ENCODE measurements around the gene MAGI2.

DNA sequence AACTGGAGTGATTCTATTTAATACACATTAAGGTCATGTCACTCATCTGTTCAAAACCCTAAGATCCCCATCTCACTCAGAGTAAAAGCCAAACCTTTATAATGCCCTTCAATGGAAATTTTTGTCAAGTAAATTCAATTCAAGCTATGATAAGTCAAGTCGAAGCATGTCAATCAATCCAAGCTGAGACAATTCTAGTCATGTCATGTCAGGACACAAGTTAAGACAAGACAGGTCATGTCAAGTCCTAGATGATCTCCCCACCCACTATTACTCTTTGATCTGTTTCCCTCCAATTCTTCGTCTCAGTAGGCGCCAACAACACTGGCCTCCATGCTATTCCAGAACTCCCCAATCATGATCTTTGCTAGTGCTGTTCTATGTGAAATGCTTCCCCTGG, 141.4 kb downstream of the MAGI2 start:
- no peak for TF ChIP-seq POLR2AphosphoS5 (IDR thresholded peaks at IDR 0.05; ENCODE audit: low read depth, low read length)
- no peak for TF ChIP-seq TAF1 (IDR thresholded peaks at IDR 0.05; ENCODE audit: low read depth, low read length)
- TF ChIP-seq POLR2A (IDR thresholded peaks at IDR 0.05; ENCODE audit: low read depth, low read length), result no peak
- no peak for TF ChIP-seq POU2F2 (IDR thresholded peaks at IDR 0.05; ENCODE audit: low read depth, low read length)
- no peak for TF ChIP-seq SPI1 (IDR thresholded peaks at IDR 0.05; ENCODE audit: low read depth, low read length)

Measured in GM12891 (cell line).